Activated CD4-positive, alpha-beta T cell treated with anti-CD3 and anti-CD28 coated beads for 48 hours (primary cell): ENCODE data around the gene ERFL.
"Not testable (repeated sequence)": the region's sequence is repeated elsewhere in the genome, so short reads cannot be mapped to it uniquely, and the experiment has no call there.

ENCODE experiments used
- DNase-seq: peaks from one replicate; pipeline ENCODE4 v3.0.0-alpha.2; 2020

ERFL gene

GRCh38 chr19:41926763-41927496 is 1.3 kb downstream of the ERFL start:
- DNase-seq = no peak

- no peak for DNase-seq
Observed at GRCh38 chr19:41926028-41926762, 2.1 kb downstream of the ERFL start.

- DNase-seq = no peak
Observed at GRCh38 chr19:41925208-41926003, 2.8 kb downstream of the ERFL start.

- DNase-seq = no peak
Observed at GRCh38 chr19:41924151-41925145, 3.8 kb downstream of the ERFL start.

GRCh38 chr19:41923045-41923788 is 5.0 kb downstream of the ERFL start:
- DNase-seq = no peak

- no peak for DNase-seq
Observed at GRCh38 chr19:41922585-41922984, 5.7 kb downstream of the ERFL start.

- DNase-seq = no peak
Observed at GRCh38 chr19:41921577-41922576, 6.4 kb downstream of the ERFL start.

GRCh38 chr19:41920882-41921576 is 7.2 kb downstream of the ERFL start:
- no peak for DNase-seq

- DNase-seq = no peak
Observed at GRCh38 chr19:41919948-41920712, 8.1 kb downstream of the ERFL start.

GRCh38 chr19:41918653-41919244 is 9.5 kb downstream of the ERFL start:
- no peak for DNase-seq

GRCh38 chr19:41918095-41918494 is 10.2 kb downstream of the ERFL start:
- no peak for DNase-seq

GRCh38 chr19:41917676-41918075 is 10.6 kb downstream of the ERFL start:
- no peak for DNase-seq

GRCh38 chr19:41915776-41916414 is 12.4 kb downstream of the ERFL start:
- DNase-seq = no peak

GRCh38 chr19:41915021-41915775 is 13.1 kb downstream of the ERFL start:
- no peak for DNase-seq

GRCh38 chr19:41914424-41914834 is 13.8 kb downstream of the ERFL start:
- not testable (repeated sequence) for DNase-seq

GRCh38 chr19:41913538-41914423 is 14.5 kb downstream of the ERFL start:
- no peak for DNase-seq
